T-helper 2 cell treated with Interferon-gamma antibody and Interleukin-4, amounts not matched to agents 100 ng/mL and 5 ng/mL, for 36 hours (primary cell): ENCODE data around the gene STON1. TPM values are rescaled to one million over a fixed set of nuclear protein-coding genes. Genes with fewer than 3 reads are reported as not detected.
"Not testable (repeated sequence)": the region's sequence is repeated elsewhere in the genome, so short reads cannot be mapped to it uniquely, and the experiment has no call there.

Experiments used
- intact Hi-C: fragments of 100-400 bp; cut with micrococcal nuclease; formaldehyde crosslinking; loops from one replicate; pipeline ENCODE4 v1.15.1; 2023
- total RNA-seq: library from RNA; stranded (reverse); gene quantifications from 2 replicates; pipeline ENCODE4 v1.2.3, GENCODE V29; 2022

Gene STON1
- total RNA-seq, 1 donor from 2014 or later, result 1.9 TPM

- intact Hi-C loops, result no loop called here
These were observed 38.6 kb downstream of the STON1 start for GRCh38 chr2:48568547-48568946.

GRCh38 chr2:48569433-48569832 is 39.5 kb downstream of the STON1 start:
- intact Hi-C loops, result no loop called here

GRCh38 chr2:48572816-48573215 is 42.9 kb downstream of the STON1 start:
- intact Hi-C loops, result no loop called here

- intact Hi-C loops, result no loop called here
These were observed 44.7 kb downstream of the STON1 start for GRCh38 chr2:48574353-48575287.

- intact Hi-C loops, result no loop called here
These were observed 48.4 kb downstream of the STON1 start for GRCh38 chr2:48578313-48578712.

- intact Hi-C loops, result no loop called here
These were observed 54.0 kb downstream of the STON1 start for GRCh38 chr2:48583961-48584360.

GRCh38 chr2:48584551-48584950 is 54.6 kb downstream of the STON1 start:
- intact Hi-C loops, result no loop called here

- intact Hi-C loops, result no loop called here
These were observed 56.5 kb downstream of the STON1 start for GRCh38 chr2:48586433-48586832.

- intact Hi-C loops, result no loop called here
These were observed 57.6 kb downstream of the STON1 start for GRCh38 chr2:48587560-48587959.

- intact Hi-C loops, result no loop called here
These were observed 58.0 kb downstream of the STON1 start for GRCh38 chr2:48587961-48588360.

GRCh38 chr2:48588745-48589144 is 58.8 kb downstream of the STON1 start:
- intact Hi-C loops, result no loop called here

GRCh38 chr2:48589170-48589767 is 59.3 kb downstream of the STON1 start:
- intact Hi-C loops, result no loop called here

- intact Hi-C loops, result no loop called here
These were observed 60.1 kb downstream of the STON1 start for GRCh38 chr2:48590017-48590416.

- intact Hi-C loops, result no loop called here
These were observed 62.1 kb downstream of the STON1 start for GRCh38 chr2:48592067-48592466.

- intact Hi-C loops, result not testable (repeated sequence)
These were observed 66.8 kb downstream of the STON1 start for GRCh38 chr2:48596751-48597150.

- intact Hi-C loops, result no loop called here
These were observed 67.5 kb downstream of the STON1 start for GRCh38 chr2:48597492-48597891.

- intact Hi-C loops, result loop anchor here (5.0 to 10.0 kb wide), 3 partner anchors 1542 to 1892 kb away; no protein-coding TSS in a partner anchor
These were observed 70.4 kb downstream of the STON1 start for GRCh38 chr2:48600204-48600813.

GRCh38 chr2:48600917-48601316 is 71.0 kb downstream of the STON1 start:
- intact Hi-C loops, result loop anchor here (5.0 to 10.0 kb wide), 3 partner anchors 1541 to 1891 kb away; no protein-coding TSS in a partner anchor

GRCh38 chr2:48601349-48601748 is 71.4 kb downstream of the STON1 start:
- intact Hi-C loops, result loop anchor here (5.0 to 10.0 kb wide), 3 partner anchors 1541 to 1891 kb away; no protein-coding TSS in a partner anchor

- intact Hi-C loops, result loop anchor here (10.0 kb wide), 1 partner anchor 1799 kb away; no protein-coding TSS in a partner anchor
These were observed 75.7 kb downstream of the STON1 start for GRCh38 chr2:48605482-48606175.
